ENCODE measurements around the gene CYP2A13.

- TF ChIP-seq CTCF (conservative IDR thresholded peaks at IDR 0.05; ENCODE audit: low read length) (no peak), EZH2phosphoT487 (IDR thresholded peaks at IDR 0.05; ENCODE audit: borderline replicate concordance, low read depth, low read length) (no peak)
Observed at GRCh38 chr19:41050426-41050825, 37.8 kb upstream of the CYP2A13 start.
